Hepatocyte (in vitro differentiated cells): ENCODE data around the gene ALKBH4. TPM values are rescaled to one million over a fixed set of nuclear protein-coding genes. Genes with fewer than 3 reads are reported as not detected.

ENCODE experiments used
- DNase-seq: peaks from one replicate; pipeline ENCODE4 v3.0.0-alpha.2; 2016; ENCODE audit warnings: low spot score
- H2AFZ ChIP-seq: fragments of 200-600 bp; sonication (generic); 2 replicates; pipeline ENCODE4 v1.6.0; 2016; ENCODE audit warnings: antibody characterized with exemption, mild to moderate bottlenecking
- H3K27ac ChIP-seq: fragments of 200-600 bp; sonication (generic); 2 replicates; pipeline ENCODE4 v1.5.1; 2016; ENCODE audit warnings: mild to moderate bottlenecking
- H3K27me3 ChIP-seq: fragments of 200-600 bp; sonication (generic); 2 replicates; pipeline ENCODE4 v1.6.1; 2016
- H3K36me3 ChIP-seq: fragments of 200-600 bp; sonication (generic); replicated peaks from 2 replicates; pipeline ENCODE4 v1.5.1; 2016; ENCODE audit warnings: low read depth; ENCODE audit not compliant: insufficient read depth
- H3K4me1 ChIP-seq: fragments of 200-600 bp; sonication (generic); 2 replicates; pipeline ENCODE4 v1.5.1; 2016; ENCODE audit warnings: mild to moderate bottlenecking, moderate library complexity; ENCODE audit not compliant: insufficient read depth
- H3K4me2 ChIP-seq: fragments of 200-600 bp; sonication (generic); 2 replicates; pipeline ENCODE4 v1.6.0; 2016
- H3K4me3 ChIP-seq: fragments of 200-600 bp; sonication (generic); 2 replicates; pipeline ENCODE4 v1.5.1; 2016; ENCODE audit warnings: mild to moderate bottlenecking
- H3K79me2 ChIP-seq: fragments of 200-600 bp; sonication (generic); 2 replicates; pipeline ENCODE4 v1.6.0; 2017; ENCODE audit warnings: mild to moderate bottlenecking
- H3K9me2 ChIP-seq: fragments of 200-600 bp; sonication (generic); replicated peaks from 2 replicates; pipeline ENCODE4 v1.6.0; 2017; ENCODE audit warnings: mild to moderate bottlenecking; ENCODE audit not compliant: insufficient read depth
- H3K9me3 ChIP-seq: fragments of 200-600 bp; sonication (generic); 2 replicates; pipeline ENCODE4 v1.5.1; 2016; ENCODE audit warnings: low read depth, mild to moderate bottlenecking
- H4K20me1 ChIP-seq: fragments of 200-600 bp; sonication (generic); 2 replicates; pipeline ENCODE4 v1.6.0; 2016; ENCODE audit warnings: mild to moderate bottlenecking; ENCODE audit not compliant: insufficient read depth, poor library complexity, severe bottlenecking
- CTCF ChIP-seq: fragments of 200-600 bp; sonication (generic); IDR thresholded peaks from 2 replicates; pipeline ENCODE4 v1.5.1; 2016; ENCODE audit warnings: antibody characterized with exemption, mild to moderate bottlenecking; ENCODE audit not compliant: poor library complexity
- EZH2 ChIP-seq: fragments of 200-600 bp; sonication (generic); IDR thresholded peaks from 2 replicates; pipeline ENCODE4 v1.6.1; 2016; ENCODE audit warnings: antibody characterized with exemption, mild to moderate bottlenecking, borderline replicate concordance
- EZH2phosphoT487 ChIP-seq: fragments of 200-600 bp; sonication (generic); IDR thresholded peaks from one replicate; pipeline ENCODE4 v1.6.1; 2018; ENCODE audit warnings: antibody characterized with exemption, mild to moderate bottlenecking, low read depth, moderate library complexity; ENCODE audit not compliant: unreplicated experiment, severe bottlenecking
- WGBS: methylation state at CpG from one replicate; pipeline ENCODE4 v1.1.6; 2016; ENCODE audit warnings: low lambda C conversion rate; ENCODE audit errors: missing lambda C conversion rate; 5-methylcytosine and 5-hydroxymethylcytosine counted together
- polyA plus RNA-seq: library from polyadenylated mRNA; unstranded; fragments of >200 nt; fragmentation: Nextera tagmentation; extraction: Ambion mirVana; gene quantifications from 2 replicates; pipeline ENCODE4 v1.2.1, GENCODE V29; 2016
- total RNA-seq: library from RNA; depleted of rRNA; stranded (reverse); fragments of >200 nt; gene quantifications from 2 replicates; pipeline ENCODE4 v1.2.3, GENCODE V29; 2014

The ALKBH4 gene
- total and polyA plus RNA-seq, 2 experiments from 2014 or later: 13.3 to 15.8 TPM

- TF ChIP-seq CTCF (no peak), EZH2 (no peak), EZH2phosphoT487 (no peak)
- no peaks in the 10 kb centered on the region for H3K27me3 ChIP-seq
- H3K27ac ChIP-seq: no peak overlapping the region
- peaks cover 16% of the 10 kb centered on the region for H3K79me2 ChIP-seq
- H3K36me3 ChIP-seq: no peaks in the 10 kb centered on the region
- H3K4me2 ChIP-seq: no peak overlapping the region
- no peak overlapping the region for H3K4me3 ChIP-seq
- H3K9me3 ChIP-seq: no peaks in the 10 kb centered on the region
- no peaks in the 10 kb centered on the region for H4K20me1 ChIP-seq
- no peak overlapping the region for H2AFZ ChIP-seq
- 96% methylated on average over 24 of the region's 24 CpGs for WGBS
- H3K4me1 ChIP-seq: peaks cover 7% of the 10 kb centered on the region
- H3K9me2 ChIP-seq: no peaks in the 10 kb centered on the region
- no peak for DNase-seq
Observed at GRCh38 chr7:102467581-102468477, 3.2 kb upstream of the ALKBH4 start.

DNA sequence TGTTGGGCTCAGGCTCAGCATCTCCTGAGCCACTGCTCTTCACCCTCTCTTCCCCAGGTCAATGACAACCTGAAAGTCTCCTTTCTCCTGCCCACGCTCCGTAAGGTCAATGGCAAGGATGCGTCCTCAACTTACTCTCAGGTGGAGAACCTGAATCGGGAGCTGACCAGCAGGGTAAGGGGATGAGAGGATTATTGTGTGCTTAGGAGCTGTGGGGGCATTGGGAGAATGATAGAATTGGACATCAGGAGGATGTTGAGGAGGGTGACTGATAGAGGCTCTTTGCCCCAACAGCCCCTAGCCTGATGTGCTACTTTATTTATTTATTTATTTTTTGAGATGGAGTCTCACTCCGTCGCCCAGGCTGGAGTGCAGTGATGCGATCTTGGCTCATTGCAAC lies 1.4 kb upstream of the ALKBH4 start:
- Histone ChIP-seq H3K4me1 (peaks cover 7% of the 10 kb centered on the region), H3K36me3 (no peaks in the 10 kb centered on the region), H3K9me3 (no peaks in the 10 kb centered on the region), H3K4me2 (peak overlapping the region; percentile 86), H4K20me1 (no peaks in the 10 kb centered on the region), H3K79me2 (peaks cover 27% of the 10 kb centered on the region), H3K27ac (no peak overlapping the region), H3K9me2 (no peaks in the 10 kb centered on the region), H2AFZ (no peak overlapping the region), H3K27me3 (no peaks in the 10 kb centered on the region), H3K4me3 (no peak overlapping the region)
- TF ChIP-seq EZH2phosphoT487 (no peak), EZH2 (no peak)
- DNase-seq: no peak
- WGBS: 95% methylated on average over 7 of the region's 7 CpGs

- no peak for DNase-seq
- H3K4me1 ChIP-seq: peaks cover 7% of the 10 kb centered on the region
- H3K27ac ChIP-seq: no peak overlapping the region
- peak overlapping the region; percentile 93 for H3K4me2 ChIP-seq
- no peaks in the 10 kb centered on the region for H3K9me3 ChIP-seq
- H3K9me2 ChIP-seq: no peaks in the 10 kb centered on the region
- H2AFZ ChIP-seq: peak overlapping the region; percentile 96
- no peaks in the 10 kb centered on the region for H4K20me1 ChIP-seq
- WGBS: 22% methylated on average over 23 of the region's 24 CpGs
- no peaks in the 10 kb centered on the region for H3K36me3 ChIP-seq
- peaks cover 27% of the 10 kb centered on the region for H3K79me2 ChIP-seq
- H3K27me3 ChIP-seq: no peaks in the 10 kb centered on the region
- H3K4me3 ChIP-seq: peak overlapping the region; percentile 85
- TF ChIP-seq EZH2: no peak
- TF ChIP-seq CTCF: no peak
- no peak for TF ChIP-seq EZH2phosphoT487
Observed at GRCh38 chr7:102463841-102464576, 654 bp downstream of the ALKBH4 start.

GRCh38 chr7:102460467-102460866 lies 4.2 kb downstream of the ALKBH4 start:
- no peak overlapping the region for H2AFZ ChIP-seq

More at GRCh38 chr7:102460467-102460866, 4.2 kb downstream of the ALKBH4 start:
- Histone ChIP-seq H3K9me2 (no peaks in the 10 kb centered on the region), H3K27ac (no peak overlapping the region), H3K4me3 (no peak overlapping the region), H3K27me3 (no peaks in the 10 kb centered on the region), H3K79me2 (peaks cover 27% of the 10 kb centered on the region), H3K4me1 (peaks cover 7% of the 10 kb centered on the region), H3K36me3 (no peaks in the 10 kb centered on the region), H3K9me3 (no peaks in the 10 kb centered on the region), H4K20me1 (no peaks in the 10 kb centered on the region), H3K4me2 (no peak overlapping the region)
- DNase-seq: no peak
- TF ChIP-seq EZH2: no peak
- TF ChIP-seq EZH2phosphoT487: no peak
- TF ChIP-seq CTCF: no peak
- WGBS: 94% methylated on average over 8 of the region's 8 CpGs
